HG03354 (cell line): ENCODE results near the gene PLPPR5.

Experiments
- ATAC-seq: cut with Tn5 transposase; IDR thresholded peaks from one replicate; pipeline ENCODE4 v1.9.1; 2021; ENCODE audit warnings: mild to moderate bottlenecking; ENCODE audit not compliant: unreplicated experiment, poor library complexity, severe bottlenecking

Gene PLPPR5

GRCh38 chr1:98975113-98975512, 29.5 kb downstream of the PLPPR5 start:
- ATAC-seq: no peak

- no peak for ATAC-seq
These were observed 34.7 kb downstream of the PLPPR5 start for GRCh38 chr1:98969798-98970490.

GRCh38 chr1:98967122-98967521, 37.5 kb downstream of the PLPPR5 start:
- ATAC-seq: no peak

- no peak for ATAC-seq
These were observed 39.3 kb downstream of the PLPPR5 start for GRCh38 chr1:98965394-98965793.

DNA sequence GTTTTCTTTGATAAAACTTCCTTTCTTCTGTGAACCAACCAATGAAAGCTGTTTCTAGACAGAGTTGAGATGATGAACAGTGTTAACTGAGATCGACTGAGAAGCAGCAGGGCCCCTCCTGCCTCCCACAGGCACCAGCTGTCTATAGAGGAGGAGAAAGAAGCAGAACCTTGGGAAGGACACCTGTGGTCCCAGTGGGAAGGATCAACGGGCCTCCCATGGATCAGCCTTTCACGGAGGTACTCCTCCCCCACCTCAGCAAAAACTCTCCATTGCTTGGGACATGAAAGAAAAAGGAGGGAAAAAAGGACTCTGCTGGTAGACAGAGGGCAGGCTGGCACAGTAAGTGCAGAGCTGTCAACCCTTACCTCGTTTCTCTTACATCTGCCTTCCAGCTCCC, 40.5 kb downstream of the PLPPR5 start:
- no peak for ATAC-seq

- ATAC-seq: no peak
These were observed 41.5 kb downstream of the PLPPR5 start for GRCh38 chr1:98963064-98963758.

- ATAC-seq: no peak
These were observed 42.5 kb downstream of the PLPPR5 start for GRCh38 chr1:98962156-98962555.

- no peak for ATAC-seq
These were observed 55.0 kb downstream of the PLPPR5 start for GRCh38 chr1:98949621-98950020.

DNA sequence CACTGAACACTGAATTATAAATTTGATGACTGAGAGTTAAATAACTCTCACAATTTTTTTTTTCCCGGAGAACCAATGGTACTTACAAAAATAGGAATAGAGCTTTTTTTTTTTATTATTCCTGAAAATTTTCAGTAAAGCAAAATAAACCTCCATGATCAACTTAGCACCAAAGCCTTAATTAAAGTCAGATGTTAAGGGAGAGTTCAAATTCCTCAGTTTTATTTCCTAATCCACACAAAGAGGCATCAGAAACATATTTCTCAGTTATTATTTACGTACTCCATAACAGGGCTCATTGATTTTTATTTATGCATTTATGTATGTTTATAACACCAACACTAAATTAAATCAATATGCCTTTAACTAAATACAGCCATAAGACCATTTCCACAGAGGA, 55.5 kb downstream of the PLPPR5 start:
- ATAC-seq: no peak

DNA sequence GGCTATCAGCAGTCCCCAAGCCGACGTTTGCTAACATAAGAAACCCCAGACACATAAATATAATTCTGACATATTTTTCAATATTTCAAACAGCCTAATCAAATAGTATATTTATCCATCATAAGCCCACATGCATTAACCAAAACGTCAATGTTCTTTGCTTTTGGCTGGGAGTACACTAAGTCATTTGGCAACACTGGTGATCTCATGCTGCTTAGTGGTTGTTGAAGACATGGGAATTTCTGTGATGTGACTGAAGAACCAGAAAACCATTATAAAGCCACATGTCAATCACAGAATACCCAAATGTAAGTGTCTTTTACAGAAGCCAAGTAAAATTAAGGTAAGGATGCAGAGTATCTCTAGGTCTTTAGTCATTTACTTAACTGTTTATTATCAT, 57.6 kb downstream of the PLPPR5 start:
- no peak for ATAC-seq

DNA sequence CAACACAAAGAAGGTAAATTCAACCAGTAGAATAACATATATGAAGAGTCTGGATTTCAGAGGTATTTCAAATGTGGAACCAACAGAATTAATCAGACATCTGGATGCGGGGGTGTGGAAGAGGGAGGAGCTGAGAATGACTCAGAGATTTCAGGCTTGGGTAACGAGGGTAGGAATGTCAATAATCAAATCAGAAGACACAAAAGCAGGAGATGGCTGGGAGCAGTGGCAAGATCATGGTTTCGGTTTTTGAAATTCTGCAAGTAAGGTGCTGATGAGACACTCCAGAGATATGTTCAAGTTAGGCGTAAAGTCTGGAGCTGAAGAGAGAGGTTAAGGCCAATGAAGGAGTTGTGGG, 64.0 kb downstream of the PLPPR5 start:
- no peak for ATAC-seq

- ATAC-seq: no peak
These were observed 64.5 kb downstream of the PLPPR5 start for GRCh38 chr1:98940069-98940721.

- no peak for ATAC-seq
These were observed 65.2 kb downstream of the PLPPR5 start for GRCh38 chr1:98939471-98939870.

DNA sequence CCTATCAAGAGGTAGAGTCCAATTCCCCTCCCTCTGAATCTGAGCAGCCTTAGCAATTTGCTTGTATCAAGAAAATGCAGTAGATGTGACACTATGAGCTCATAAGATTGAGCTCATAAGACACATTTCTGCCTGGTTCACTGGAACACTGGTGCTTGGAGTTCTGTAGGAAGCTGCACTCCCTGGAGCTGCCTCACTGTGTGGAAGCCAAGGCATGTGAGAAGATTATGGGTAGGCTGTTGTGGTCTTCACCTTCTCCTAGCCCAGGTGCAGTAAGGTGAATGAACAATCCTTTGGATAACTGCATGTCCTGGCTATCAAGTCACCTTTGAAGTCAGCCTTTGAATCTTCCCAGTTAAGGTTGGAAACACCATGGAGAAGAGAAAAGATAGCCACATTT, 67.3 kb downstream of the PLPPR5 start:
- no peak for ATAC-seq

DNA sequence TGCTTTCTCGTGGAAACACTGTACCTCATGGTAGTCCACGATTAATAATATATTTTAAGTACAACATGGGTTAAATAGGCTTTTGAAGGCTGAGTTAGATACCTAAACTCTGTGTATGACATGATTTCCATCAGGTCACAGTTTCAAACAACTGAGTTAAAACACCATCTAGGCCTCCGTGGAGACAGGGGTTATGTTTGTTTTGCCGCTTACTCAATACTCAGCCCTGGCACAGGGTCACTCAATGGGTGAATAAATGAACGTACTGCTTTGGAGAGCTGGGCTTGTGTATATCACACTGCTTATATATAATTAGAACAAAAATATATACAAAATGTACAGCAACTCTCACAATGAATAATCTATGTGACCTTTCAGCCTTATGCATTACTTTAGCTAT, 72.5 kb downstream of the PLPPR5 start:
- no peak for ATAC-seq

- ATAC-seq: no peak
These were observed 73.4 kb downstream of the PLPPR5 start for GRCh38 chr1:98931128-98931835.

DNA sequence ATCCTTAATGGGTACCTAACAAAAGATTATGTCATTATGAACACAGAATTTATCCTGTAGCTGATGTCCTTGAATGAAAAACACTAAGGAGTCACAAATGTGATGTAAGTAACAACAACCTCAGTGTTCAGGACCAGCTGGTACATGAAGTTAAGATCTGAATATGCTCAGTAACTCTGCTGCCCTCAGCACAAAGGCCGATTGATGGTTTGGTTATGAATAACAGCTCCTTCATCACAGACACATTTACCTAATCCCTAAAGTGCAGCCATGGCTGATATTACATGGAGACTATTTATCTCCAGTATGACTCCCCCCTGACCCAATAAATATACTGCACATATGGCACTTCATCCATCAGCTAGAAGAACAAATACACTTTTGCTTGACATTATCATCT, 75.2 kb downstream of the PLPPR5 start:
- no peak for ATAC-seq

DNA sequence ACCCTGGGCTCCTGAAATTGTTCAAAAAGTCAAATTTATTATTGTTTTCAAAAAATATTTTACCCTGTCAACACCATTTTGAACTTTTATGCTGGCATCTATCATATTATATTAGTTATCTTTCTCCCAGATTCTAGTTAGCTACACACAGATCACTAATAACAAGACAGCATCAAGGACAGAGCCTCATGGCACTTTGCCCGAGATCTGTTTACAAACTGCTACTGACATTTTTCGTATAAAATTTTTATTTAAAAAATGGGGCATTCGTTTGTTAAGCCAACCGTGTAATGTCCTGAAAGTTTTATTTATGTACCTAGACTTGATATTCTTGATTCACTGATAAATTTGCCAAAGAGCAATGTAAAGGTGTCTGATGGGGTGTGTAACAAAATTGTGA, 78.1 kb downstream of the PLPPR5 start:
- no peak for ATAC-seq

DNA sequence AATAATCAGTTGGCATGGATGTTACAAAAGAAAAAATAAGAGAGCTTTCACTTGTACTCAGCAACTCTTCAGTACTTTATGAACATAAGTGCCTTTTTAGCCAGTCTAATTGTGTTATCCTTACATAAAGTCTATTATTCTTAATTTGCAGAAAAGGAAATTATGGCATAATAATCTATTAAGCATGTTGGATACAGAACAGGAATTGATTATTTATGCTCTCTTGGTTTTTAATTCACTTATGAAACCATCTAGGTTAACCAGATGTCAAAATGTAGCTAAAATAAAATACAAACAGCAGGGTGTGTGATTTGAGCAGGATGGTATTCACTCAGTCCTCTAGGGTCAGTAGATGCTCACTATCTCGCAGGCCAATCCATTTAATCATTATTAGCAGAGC, 79.7 kb downstream of the PLPPR5 start:
- ATAC-seq: no peak

GRCh38 chr1:98923667-98924066, 81.0 kb downstream of the PLPPR5 start:
- ATAC-seq: no peak

GRCh38 chr1:98921817-98922216, 82.8 kb downstream of the PLPPR5 start:
- ATAC-seq: no peak
